ENCODE results near the gene CLINT1.

Gene CLINT1

GRCh38 chr5:157744051-157745011 lies 114.6 kb downstream of the CLINT1 start:
- peaks cover 35% of the 10 kb centered on the region for H3K36me3 Mint-ChIP-seq (ENCODE audit: low read depth)
- peaks cover 49% of the 10 kb centered on the region for H3K4me1 Mint-ChIP-seq (ENCODE audit: low read depth)
- DNase-seq: peak; percentile 56

GRCh38 chr5:157743163-157744050 lies 115.5 kb downstream of the CLINT1 start, which contains the start of gene LSM11:
TSS of gene LSM11 (plus strand) at chr5:157743712. CDS start at chr5:157743751, 39 bp downstream.
- no peaks in the 10 kb centered on the region for H3K9me3 Mint-ChIP-seq
- peak within 1 kb of the TSS; percentile 92 for H3K27ac Mint-ChIP-seq
- H3K36me3 Mint-ChIP-seq (ENCODE audit: low read depth): peaks cover 40% of the 10 kb centered on the region
- no peaks in the 10 kb centered on the region for H3K27me3 Mint-ChIP-seq
- peak within 1 kb of the TSS; percentile 85 for H3K4me3 Mint-ChIP-seq
- DNase-seq: peak; percentile 98
- peaks cover 41% of the 10 kb centered on the region for H3K4me1 Mint-ChIP-seq (ENCODE audit: low read depth)

More at GRCh38 chr5:157744051-157745011, 114.6 kb downstream of the CLINT1 start:
- Mint-ChIP-seq H3K27ac (peak overlapping the region; percentile 92), H3K27me3 (no peaks in the 10 kb centered on the region), H3K9me3 (no peaks in the 10 kb centered on the region), H3K4me3 (peak overlapping the region; percentile 85)

GRCh38 chr5:157741131-157741530 lies 117.8 kb downstream of the CLINT1 start:
- no peak for DNase-seq
- no peak overlapping the region for H3K4me3 Mint-ChIP-seq
- peaks cover 22% of the 10 kb centered on the region for H3K4me1 Mint-ChIP-seq (ENCODE audit: low read depth)
- H3K36me3 Mint-ChIP-seq (ENCODE audit: low read depth): peaks cover 50% of the 10 kb centered on the region
- no peak overlapping the region for H3K27ac Mint-ChIP-seq
- H3K27me3 Mint-ChIP-seq: no peaks in the 10 kb centered on the region
- H3K9me3 Mint-ChIP-seq: no peaks in the 10 kb centered on the region

- Mint-ChIP-seq H3K27ac (no peak overlapping the region), H3K27me3 (no peaks in the 10 kb centered on the region), H3K9me3 (no peaks in the 10 kb centered on the region), H3K4me1 (ENCODE audit: low read depth) (peaks cover 17% of the 10 kb centered on the region), H3K36me3 (ENCODE audit: low read depth) (peaks cover 54% of the 10 kb centered on the region), H3K4me3 (no peak overlapping the region)
- no peak for DNase-seq
Measured at GRCh38 chr5:157740229-157740610, 118.7 kb downstream of the CLINT1 start.

GRCh38 chr5:157739388-157740228 lies 119.3 kb downstream of the CLINT1 start:
- Mint-ChIP-seq H3K27ac (no peak overlapping the region), H3K4me1 (ENCODE audit: low read depth) (peaks cover 13% of the 10 kb centered on the region), H3K27me3 (no peaks in the 10 kb centered on the region), H3K4me3 (no peak overlapping the region), H3K36me3 (ENCODE audit: low read depth) (peaks cover 58% of the 10 kb centered on the region), H3K9me3 (no peaks in the 10 kb centered on the region)
- DNase-seq: no peak

GRCh38 chr5:157735991-157736390 lies 123.0 kb downstream of the CLINT1 start:
- DNase-seq: no peak
- Mint-ChIP-seq H3K27ac (no peak overlapping the region), H3K36me3 (ENCODE audit: low read depth) (peaks cover 88% of the 10 kb centered on the region), H3K27me3 (no peaks in the 10 kb centered on the region), H3K4me1 (ENCODE audit: low read depth) (peaks cover 18% of the 10 kb centered on the region), H3K4me3 (no peak overlapping the region), H3K9me3 (no peaks in the 10 kb centered on the region)
